ENCODE data around the gene CBX1. TPM values are rescaled to one million over a fixed set of nuclear protein-coding genes. Genes with fewer than 3 reads are reported as not detected.
"Not testable (repeated sequence)": the region's sequence is repeated elsewhere in the genome, so short reads cannot be mapped to it uniquely, and the experiment has no call there.

The CBX1 gene
- total RNA-seq, 1 donor from 2014 or later: 78.6 TPM

- H3K4me3 ChIP-seq (ENCODE audit: low read depth, low read length): peak overlapping the region; percentile 91
- TF ChIP-seq, protein P1, sequence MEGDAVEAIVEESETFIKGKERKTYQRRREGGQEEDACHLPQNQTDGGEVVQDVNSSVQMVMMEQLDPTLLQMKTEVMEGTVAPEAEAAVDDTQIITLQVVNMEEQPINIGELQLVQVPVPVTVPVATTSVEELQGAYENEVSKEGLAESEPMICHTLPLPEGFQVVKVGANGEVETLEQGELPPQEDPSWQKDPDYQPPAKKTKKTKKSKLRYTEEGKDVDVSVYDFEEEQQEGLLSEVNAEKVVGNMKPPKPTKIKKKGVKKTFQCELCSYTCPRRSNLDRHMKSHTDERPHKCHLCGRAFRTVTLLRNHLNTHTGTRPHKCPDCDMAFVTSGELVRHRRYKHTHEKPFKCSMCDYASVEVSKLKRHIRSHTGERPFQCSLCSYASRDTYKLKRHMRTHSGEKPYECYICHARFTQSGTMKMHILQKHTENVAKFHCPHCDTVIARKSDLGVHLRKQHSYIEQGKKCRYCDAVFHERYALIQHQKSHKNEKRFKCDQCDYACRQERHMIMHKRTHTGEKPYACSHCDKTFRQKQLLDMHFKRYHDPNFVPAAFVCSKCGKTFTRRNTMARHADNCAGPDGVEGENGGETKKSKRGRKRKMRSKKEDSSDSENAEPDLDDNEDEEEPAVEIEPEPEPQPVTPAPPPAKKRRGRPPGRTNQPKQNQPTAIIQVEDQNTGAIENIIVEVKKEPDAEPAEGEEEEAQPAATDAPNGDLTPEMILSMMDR (IDR thresholded peaks at IDR 0.05; ENCODE audit: insufficient read depth, low read length, poor library complexity, severe bottlenecking): no peak
- no peak for DNase-seq (ENCODE audit: low read depth)
- no peaks in the 10 kb centered on the region for H3K27me3 ChIP-seq (ENCODE audit: control insufficient read depth, insufficient read depth, low read length)
- H3K36me3 ChIP-seq (ENCODE audit: control insufficient read depth, insufficient read depth, low read length): no peaks in the 10 kb centered on the region
These were observed 677 bp downstream of the CBX1 start for GRCh38 chr17:48100591-48101011.

GRCh38 chr17:48100160-48100559, 1.1 kb downstream of the CBX1 start:
- TF ChIP-seq, protein P1 (IDR thresholded peaks at IDR 0.05; ENCODE audit: insufficient read depth, low read length, poor library complexity, severe bottlenecking): no peak
- no peak for DNase-seq (ENCODE audit: low read depth)
- Histone ChIP-seq H3K36me3 (ENCODE audit: control insufficient read depth, insufficient read depth, low read length) (no peaks in the 10 kb centered on the region), H3K27me3 (ENCODE audit: control insufficient read depth, insufficient read depth, low read length) (no peaks in the 10 kb centered on the region), H3K4me3 (ENCODE audit: low read depth, low read length) (peak overlapping the region; percentile 91)

GRCh38 chr17:48095611-48096010, 5.7 kb downstream of the CBX1 start:
- H3K27me3 ChIP-seq (ENCODE audit: control insufficient read depth, insufficient read depth, low read length): no peaks in the 10 kb centered on the region
- TF ChIP-seq, protein P1 (IDR thresholded peaks at IDR 0.05; ENCODE audit: insufficient read depth, low read length, poor library complexity, severe bottlenecking): no peak
- no peak for DNase-seq (ENCODE audit: low read depth)
- no peak overlapping the region for H3K4me3 ChIP-seq (ENCODE audit: low read depth, low read length)
- no peaks in the 10 kb centered on the region for H3K36me3 ChIP-seq (ENCODE audit: control insufficient read depth, insufficient read depth, low read length)

GRCh38 chr17:48093341-48094045, 7.8 kb downstream of the CBX1 start:
- H3K4me3 ChIP-seq (ENCODE audit: low read depth, low read length): no peak overlapping the region
- no peaks in the 10 kb centered on the region for H3K36me3 ChIP-seq (ENCODE audit: control insufficient read depth, insufficient read depth, low read length)
- no peak for DNase-seq (ENCODE audit: low read depth)
- TF ChIP-seq, protein P1 (IDR thresholded peaks at IDR 0.05; ENCODE audit: insufficient read depth, low read length, poor library complexity, severe bottlenecking): no peak
- no peaks in the 10 kb centered on the region for H3K27me3 ChIP-seq (ENCODE audit: control insufficient read depth, insufficient read depth, low read length)

GRCh38 chr17:48084932-48085331, 16.3 kb downstream of the CBX1 start:
- Histone ChIP-seq H3K36me3 (ENCODE audit: control insufficient read depth, insufficient read depth, low read length) (no peaks in the 10 kb centered on the region), H3K27me3 (ENCODE audit: control insufficient read depth, insufficient read depth, low read length) (no peaks in the 10 kb centered on the region), H3K4me3 (ENCODE audit: low read depth, low read length) (no peak overlapping the region)
- DNase-seq (ENCODE audit: low read depth): no peak
- TF ChIP-seq, protein P1 (IDR thresholded peaks at IDR 0.05; ENCODE audit: insufficient read depth, low read length, poor library complexity, severe bottlenecking): no peak

DNA sequence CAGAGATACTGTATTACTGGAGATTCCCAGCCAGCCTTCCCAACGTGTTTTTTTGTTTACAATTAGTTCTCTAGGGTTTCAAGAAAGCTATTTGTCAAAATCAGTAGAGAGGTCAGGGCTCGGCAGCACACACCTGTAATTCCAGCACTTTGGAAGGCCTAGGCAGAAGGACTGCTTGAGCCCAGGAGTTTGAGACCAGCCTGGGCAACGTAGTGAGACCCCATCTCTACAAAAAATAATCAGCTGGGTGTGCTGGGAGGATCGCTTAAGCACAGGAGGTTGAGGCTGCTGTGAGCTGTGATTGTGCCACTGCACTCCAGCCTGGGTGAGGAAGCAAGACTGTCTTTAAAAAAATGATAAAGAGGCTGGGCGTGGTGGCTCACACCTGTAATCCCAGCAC, 19.4 kb downstream of the CBX1 start:
- Histone ChIP-seq H3K27me3 (ENCODE audit: control insufficient read depth, insufficient read depth, low read length) (no peaks in the 10 kb centered on the region), H3K36me3 (ENCODE audit: control insufficient read depth, insufficient read depth, low read length) (no peaks in the 10 kb centered on the region), H3K4me3 (ENCODE audit: low read depth, low read length) (no peak overlapping the region)
- TF ChIP-seq, protein P1 (IDR thresholded peaks at IDR 0.05; ENCODE audit: insufficient read depth, low read length, poor library complexity, severe bottlenecking): no peak
- DNase-seq (ENCODE audit: low read depth): no peak

- H3K27me3 ChIP-seq (ENCODE audit: control insufficient read depth, insufficient read depth, low read length); DNase-seq (ENCODE audit: low read depth); H3K4me3 ChIP-seq (ENCODE audit: low read depth, low read length); H3K36me3 ChIP-seq (ENCODE audit: control insufficient read depth, insufficient read depth, low read length): not testable (repeated sequence)
These were observed 24.1 kb downstream of the CBX1 start for GRCh38 chr17:48077152-48077551.

Data from kidney epithelial cell (primary cell).